Fibroblast of lung (primary cell): Measurements from ENCODE around the gene TIAM2.

Experiments
- CTCF ChIP-seq, 2 donors: IDR thresholded peaks in 1 of 2; conservative IDR thresholded peaks in 1 of 2; 1 replicate in 1 of 2; 2 replicates in 1 of 2; pipeline ENCODE4 v1.5.1; 2011 to 2012; ENCODE audit warnings: low read length in 2 of 2, control low read depth in 1 of 2, inconsistent platforms in 1 of 2, low read depth in 1 of 2, mild to moderate bottlenecking in 1 of 2
- EZH2 ChIP-seq: IDR thresholded peaks from 2 replicates; pipeline ENCODE4 v1.5.1; 2012; ENCODE audit warnings: low read length, control low read depth, mild to moderate bottlenecking; ENCODE audit errors: missing control alignments

GRCh38 chr6:155040154-155040553, 45.0 kb downstream of the TIAM2 start:
- TF ChIP-seq CTCF (conservative IDR thresholded peaks at IDR 0.05 in 1 of 2, IDR thresholded peaks at IDR 0.05 in 1 of 2; ENCODE audit: low read depth in 1 of 2, low read length in 2 of 2), result no peak
- TF ChIP-seq EZH2, result no peak
